GM19238 (cell line): ENCODE measurements around the gene NCOA6.

ENCODE experiments used
- DNase-seq: peaks from one replicate; pipeline ENCODE4 v3.0.0; 2011; ENCODE audit warnings: low spot score; ENCODE audit not compliant: insufficient read length

The NCOA6 gene

GRCh38 chr20:34825530-34826362 lies at the start of gene NCOA6:
TSS of gene NCOA6 (minus strand) at chr20:34825651. CDS start at chr20:34782355, 43,296 bp downstream.
- DNase-seq: peak; percentile 75

DNA sequence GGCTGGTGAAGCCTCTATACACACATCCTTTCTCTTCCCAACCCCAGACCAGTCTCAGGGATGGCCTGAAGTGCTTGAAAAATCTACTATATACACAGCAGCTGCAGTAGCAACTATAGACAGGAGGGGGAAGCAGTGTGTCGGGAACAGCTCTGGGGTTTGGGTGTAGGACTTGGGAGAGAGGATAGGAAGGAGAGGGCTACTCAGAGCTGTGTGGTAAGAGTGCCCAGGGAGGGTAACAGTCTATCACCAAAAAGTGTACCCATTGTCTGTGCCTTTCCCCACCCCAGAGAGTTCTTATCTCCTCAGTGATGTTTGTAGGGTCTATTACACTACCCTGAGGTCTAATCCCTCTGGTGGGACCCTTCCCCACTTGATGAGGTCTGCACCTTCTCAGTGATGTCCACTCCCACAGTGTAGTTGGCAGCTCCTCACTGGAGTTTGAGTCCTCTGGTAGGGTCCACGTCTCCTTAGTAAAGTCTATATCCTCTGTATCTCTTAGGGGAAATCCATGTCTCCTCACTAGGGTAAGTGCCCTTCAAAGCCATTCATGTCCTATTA lies 48.7 kb upstream of the NCOA6 start:
- no peak for DNase-seq

DNA sequence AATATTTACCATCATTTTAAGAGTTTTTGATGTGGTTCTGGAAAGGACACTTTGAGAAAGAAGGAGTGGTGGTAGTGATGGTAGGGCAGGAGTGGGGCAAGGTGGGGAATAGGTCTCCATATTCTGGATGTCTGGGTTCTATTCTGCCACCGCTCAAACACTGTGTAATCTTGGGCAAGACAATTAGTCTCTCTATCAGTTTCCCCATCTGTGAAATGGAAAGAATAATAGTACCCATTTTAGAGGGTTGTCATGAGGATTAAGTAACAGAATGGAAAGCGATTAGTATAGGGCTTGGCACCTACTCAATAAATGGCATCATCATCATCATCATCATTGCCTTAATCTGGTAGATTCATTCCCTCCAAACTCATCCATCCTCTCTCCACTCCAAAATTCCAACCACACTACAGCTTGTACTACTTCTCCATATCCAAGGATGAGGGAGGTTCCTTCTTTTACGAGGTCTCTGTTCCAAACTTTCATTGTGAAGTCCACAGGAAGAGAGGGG lies 48.2 kb upstream of the NCOA6 start:
- DNase-seq: no peak

DNA sequence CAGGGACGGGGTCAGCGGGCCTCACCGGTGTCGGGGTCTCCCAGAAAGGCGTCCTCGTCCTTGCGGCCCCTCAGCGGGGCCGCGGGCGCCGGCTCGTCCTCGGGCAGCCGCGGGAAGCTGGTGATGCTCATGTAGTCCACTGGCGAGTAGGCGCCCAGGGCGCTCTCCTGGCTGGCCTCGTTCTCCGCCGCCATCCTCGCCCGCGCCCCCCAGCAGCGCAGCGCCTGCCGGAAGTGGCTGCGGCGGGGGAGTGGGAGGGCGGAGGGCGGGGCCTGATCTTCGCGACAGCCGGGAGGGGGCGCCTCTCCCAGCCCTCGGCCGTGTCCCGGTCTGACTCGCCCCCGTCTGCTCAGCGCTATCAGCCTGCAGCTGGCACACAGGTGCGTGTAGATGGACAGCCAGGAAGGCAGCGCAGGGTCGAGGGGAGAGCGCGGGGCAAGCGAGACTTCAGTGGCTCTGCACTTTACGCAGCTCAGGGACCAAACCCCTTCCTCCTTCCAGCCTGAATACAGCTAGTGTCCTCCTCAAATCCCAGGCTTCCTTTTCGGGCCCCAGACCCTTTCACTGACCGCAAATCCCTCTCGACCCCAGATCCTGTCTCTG lies 47.3 kb upstream of the NCOA6 start, which contains the start of gene GGT7:
Gene GGT7 (minus strand): TSS at position 235 of the 603 bp plus-strand sequence. CDS start 41 bp downstream, at position 194.
- peak; percentile 81 for DNase-seq

GRCh38 chr20:34871966-34872621 lies 46.6 kb upstream of the NCOA6 start:
- no peak for DNase-seq

GRCh38 chr20:34871320-34871926 lies 46.0 kb upstream of the NCOA6 start:
- DNase-seq: no peak

- DNase-seq: no peak
Observed at GRCh38 chr20:34864216-34864615, 38.8 kb upstream of the NCOA6 start.

GRCh38 chr20:34863421-34863965 lies 38.0 kb upstream of the NCOA6 start:
- DNase-seq: no peak

DNA sequence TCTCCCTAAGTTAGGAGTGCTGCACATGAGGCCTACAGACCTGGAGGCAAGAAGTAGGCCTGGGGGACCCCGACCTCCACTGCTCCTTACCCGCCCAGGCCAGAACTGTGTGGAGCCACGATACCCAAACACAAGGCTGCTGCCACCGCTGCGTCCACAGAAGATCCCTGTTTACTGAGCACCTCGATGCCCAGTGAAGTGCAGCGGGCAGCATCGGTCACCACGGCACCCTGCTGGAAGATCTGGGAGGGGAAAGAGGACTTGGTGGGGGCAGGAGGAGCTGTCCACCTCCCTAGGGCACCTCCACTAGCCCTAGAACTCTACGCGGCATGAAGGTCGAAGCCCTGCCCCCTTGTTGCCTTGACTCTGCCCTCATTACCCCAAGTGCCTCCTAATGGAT lies 37.3 kb upstream of the NCOA6 start:
- DNase-seq: no peak

- no peak for DNase-seq
Observed at GRCh38 chr20:34861386-34862084, 36.1 kb upstream of the NCOA6 start.

DNA sequence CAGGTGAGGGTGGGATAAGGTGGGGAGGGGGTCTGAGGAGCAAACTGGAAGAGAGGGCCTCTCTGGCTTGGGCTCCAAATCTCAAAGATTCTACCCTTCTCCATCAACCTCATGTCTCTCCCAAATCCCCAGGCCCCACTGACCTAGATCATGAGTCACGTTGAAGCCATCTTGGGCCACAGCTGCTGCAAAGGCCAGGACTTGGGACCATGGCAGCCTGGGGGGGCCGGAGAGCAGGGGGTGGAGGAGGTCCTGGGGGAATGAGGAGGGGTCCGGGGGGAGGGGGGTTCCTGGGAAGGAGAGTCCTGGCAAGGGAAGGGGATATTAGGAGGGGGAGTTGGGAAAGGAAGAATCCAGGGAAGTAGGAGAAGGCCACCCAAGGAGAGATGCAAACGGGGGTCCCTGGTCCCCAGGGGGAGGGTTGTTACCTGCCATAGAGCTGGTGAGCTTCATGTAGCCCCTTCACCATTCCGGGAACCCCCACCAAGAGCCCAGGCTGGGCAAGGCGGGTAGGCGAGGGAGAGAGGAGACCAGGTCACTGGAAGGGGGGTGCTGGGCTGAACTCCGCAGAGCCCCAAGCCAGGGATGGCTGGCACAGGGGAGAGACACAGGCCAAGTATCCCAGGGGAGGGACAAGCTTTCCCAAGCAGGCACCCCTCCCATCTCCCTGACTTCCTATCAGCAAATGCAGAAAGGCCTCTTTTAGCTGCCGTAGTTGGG lies 34.5 kb upstream of the NCOA6 start:
- no peak for DNase-seq

GRCh38 chr20:34859367-34859766 lies 33.9 kb upstream of the NCOA6 start:
- DNase-seq: no peak

GRCh38 chr20:34852298-34852697 lies 26.8 kb upstream of the NCOA6 start:
- no peak for DNase-seq

GRCh38 chr20:34850969-34851368 lies 25.5 kb upstream of the NCOA6 start:
- no peak for DNase-seq

DNA sequence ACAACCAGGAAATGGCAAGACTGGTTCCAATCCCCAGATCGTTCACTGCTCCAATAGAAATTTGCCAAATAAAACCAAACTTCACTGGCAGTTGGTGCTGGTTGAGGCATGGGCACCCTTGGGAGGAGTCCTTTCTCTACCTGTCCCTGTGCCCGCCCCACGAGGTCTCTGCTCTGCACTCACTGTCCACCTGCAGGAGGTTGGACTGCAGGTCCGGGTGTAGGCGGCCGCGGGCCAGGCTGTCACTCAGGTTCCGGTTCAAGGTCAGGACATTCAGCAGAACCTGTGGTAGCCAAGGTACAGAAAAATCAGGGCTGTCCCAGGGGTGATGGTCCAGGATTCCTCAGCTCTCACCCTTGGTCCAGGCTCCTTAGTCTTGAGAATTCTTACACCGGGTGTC lies 24.3 kb upstream of the NCOA6 start:
- no peak for DNase-seq

DNA sequence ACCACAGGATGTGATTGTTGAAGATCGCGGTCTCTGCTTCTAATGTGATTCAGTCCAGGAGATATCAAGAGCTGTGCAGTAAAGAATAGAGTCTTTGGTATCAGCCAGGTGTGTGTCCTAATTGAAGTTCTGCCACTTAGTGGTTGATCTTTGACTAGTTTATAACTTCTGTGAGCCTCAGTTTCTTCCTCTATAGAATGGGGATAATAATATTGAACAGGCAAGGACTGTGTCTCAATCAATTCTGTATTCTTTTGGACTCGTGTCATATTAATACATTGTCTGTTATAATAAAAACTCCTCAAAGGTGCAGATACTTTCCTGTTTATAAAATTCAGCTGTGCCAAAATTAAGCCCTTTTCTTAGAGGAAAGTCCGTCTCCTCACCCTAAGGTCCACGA lies 23.1 kb upstream of the NCOA6 start:
- DNase-seq: no peak

DNA sequence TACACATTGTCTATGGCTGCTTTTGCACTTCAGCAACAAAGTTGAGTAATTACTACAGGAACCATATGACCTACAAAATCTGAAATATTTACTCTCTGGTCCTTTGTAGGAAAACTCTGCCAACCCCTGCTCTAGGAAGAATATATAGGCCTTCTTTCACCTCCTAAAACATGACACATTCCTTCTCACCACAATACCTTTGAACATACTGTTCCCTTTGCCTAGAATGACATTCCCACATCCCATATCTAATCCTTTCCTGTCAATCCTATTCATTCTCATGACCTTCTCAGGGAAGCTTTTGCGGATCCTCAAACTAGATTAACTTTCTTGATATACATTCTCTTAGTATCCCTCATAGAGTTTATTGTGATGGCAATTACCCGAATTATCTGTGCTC lies 18.0 kb upstream of the NCOA6 start:
- no peak for DNase-seq

DNA sequence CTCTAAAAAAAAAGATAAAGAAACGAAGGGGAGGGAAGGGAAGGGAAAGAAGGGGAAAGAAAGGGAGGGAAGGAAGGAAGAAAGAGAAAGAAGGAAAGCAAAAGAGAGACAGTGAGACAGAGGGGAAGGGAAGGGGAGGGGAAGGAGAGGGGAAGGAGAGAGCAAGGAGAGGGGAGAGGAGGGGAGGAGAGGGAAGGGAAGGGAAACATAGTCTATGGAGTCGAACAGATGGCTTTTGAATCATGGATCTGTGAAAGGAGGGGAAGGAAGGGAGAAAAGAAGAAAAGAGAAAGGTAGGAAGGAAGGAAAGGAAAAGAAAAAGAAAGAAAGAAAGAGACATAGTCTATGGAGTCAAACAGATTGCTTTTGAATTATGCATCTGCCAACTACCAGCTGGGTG lies 16.7 kb upstream of the NCOA6 start:
- no peak for DNase-seq

- no peak for DNase-seq
Observed at GRCh38 chr20:34834459-34834893, 9.0 kb upstream of the NCOA6 start.

- DNase-seq: no peak
Observed at GRCh38 chr20:34831936-34832335, 6.5 kb upstream of the NCOA6 start.
